ENCODE results near the gene MTFMT. TPM values are rescaled to one million over a fixed set of nuclear protein-coding genes. Genes with fewer than 3 reads are reported as not detected.
A peak's percentile ranks its signal among the peaks of the same experiment; 100 is the strongest.
"Not testable (repeated sequence)": the region's sequence is repeated elsewhere in the genome, so short reads cannot be mapped to it uniquely, and the experiment has no call there.

MTFMT gene
- total RNA-seq (ENCODE audit: unreplicated experiment) = 10.6 TPM
- long read RNA-seq, transcript MTFMT-201 (9 exons, 2,734 nt) = major isoform, 10 of 10 reads
- long read RNA-seq, partial matches to known transcripts = 0 of 10 reads
- long read RNA-seq, other reads (novel, unspliced or antisense) = 0 of 10 reads

DNA sequence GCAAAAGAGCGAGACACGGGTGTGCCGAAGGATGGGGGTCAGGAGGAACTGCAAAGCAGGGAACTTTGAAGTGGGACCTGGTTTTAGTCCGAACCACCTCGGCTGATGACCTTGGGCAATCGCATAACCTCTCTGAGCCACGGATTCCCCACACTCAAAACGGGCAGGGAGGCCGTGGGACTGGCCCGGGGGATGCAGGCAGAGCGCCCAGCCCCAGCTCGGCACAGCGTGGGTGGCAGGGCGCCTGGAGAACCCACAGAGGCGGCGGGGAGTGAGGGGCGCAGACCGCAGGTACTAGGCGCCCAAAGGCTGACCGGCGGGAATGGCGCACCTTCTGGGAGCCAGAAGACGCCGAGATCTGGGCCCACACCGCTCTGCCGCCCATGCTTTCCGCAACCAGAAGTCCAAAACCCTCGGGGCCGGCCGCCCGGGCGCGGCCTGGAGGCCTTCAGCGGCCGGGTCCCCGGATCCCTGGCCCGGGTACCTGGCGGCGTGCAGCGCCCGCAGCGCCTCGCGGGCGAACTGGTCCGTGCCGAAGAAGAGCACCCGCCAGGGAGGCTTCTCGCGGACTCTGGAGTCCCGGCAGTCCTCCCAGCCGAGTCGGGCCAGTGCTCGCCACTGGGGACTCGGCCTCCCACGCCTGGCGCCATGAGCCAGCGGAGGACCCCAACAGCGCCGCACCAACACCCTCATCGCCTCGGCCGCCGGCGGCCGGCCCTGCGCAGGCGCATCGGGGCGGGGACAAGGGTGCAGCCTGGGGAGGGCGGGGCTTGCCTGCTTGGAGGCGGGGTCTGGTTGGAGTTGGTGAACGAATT lies at the start of gene MTFMT:
Gene MTFMT (minus strand): TSS at position 719 of the 815 bp plus-strand sequence. CDS start 26 bp downstream, at position 693.
- H3K36me3 Mint-ChIP-seq (ENCODE audit: low read depth, unreplicated experiment) = peaks cover 7% of the 10 kb centered on the region
- H3K4me3 Mint-ChIP-seq (ENCODE audit: unreplicated experiment) = peak within 1 kb of the TSS; percentile 90
- peak within 1 kb of the TSS; percentile 12 for H3K27ac Mint-ChIP-seq (ENCODE audit: unreplicated experiment)
- no peaks in the 10 kb centered on the region for H3K9me3 Mint-ChIP-seq (ENCODE audit: unreplicated experiment)
- peaks cover 2% of the 10 kb centered on the region for H3K27me3 Mint-ChIP-seq (ENCODE audit: unreplicated experiment)
- peaks cover 24% of the 10 kb centered on the region for H3K4me1 Mint-ChIP-seq (ENCODE audit: unreplicated experiment)
- TF ChIP-seq, protein P1, sequence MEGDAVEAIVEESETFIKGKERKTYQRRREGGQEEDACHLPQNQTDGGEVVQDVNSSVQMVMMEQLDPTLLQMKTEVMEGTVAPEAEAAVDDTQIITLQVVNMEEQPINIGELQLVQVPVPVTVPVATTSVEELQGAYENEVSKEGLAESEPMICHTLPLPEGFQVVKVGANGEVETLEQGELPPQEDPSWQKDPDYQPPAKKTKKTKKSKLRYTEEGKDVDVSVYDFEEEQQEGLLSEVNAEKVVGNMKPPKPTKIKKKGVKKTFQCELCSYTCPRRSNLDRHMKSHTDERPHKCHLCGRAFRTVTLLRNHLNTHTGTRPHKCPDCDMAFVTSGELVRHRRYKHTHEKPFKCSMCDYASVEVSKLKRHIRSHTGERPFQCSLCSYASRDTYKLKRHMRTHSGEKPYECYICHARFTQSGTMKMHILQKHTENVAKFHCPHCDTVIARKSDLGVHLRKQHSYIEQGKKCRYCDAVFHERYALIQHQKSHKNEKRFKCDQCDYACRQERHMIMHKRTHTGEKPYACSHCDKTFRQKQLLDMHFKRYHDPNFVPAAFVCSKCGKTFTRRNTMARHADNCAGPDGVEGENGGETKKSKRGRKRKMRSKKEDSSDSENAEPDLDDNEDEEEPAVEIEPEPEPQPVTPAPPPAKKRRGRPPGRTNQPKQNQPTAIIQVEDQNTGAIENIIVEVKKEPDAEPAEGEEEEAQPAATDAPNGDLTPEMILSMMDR (IDR thresholded peaks at IDR 0.05; ENCODE audit: unreplicated experiment) = no peak
- peak; percentile 89 for DNase-seq (ENCODE audit: low spot score)

DNA sequence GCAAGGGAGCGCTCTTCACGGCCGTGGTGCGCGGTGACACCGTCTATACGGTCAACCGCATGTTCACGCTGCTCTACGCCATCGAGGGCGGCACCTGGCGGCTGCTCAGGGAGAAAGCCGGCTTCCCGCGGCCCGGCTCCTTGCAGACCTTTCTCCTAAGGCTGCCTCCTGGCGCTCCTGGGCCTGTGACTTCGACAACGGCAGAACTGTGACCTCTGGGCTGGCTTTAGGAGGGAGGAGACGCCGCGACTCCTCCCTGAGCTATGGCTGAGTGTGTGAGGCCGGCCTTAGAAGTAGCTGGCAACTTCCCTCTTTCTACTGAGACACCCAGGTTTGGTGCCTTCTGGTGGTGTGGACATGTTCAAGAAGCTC lies 48.5 kb upstream of the MTFMT start:
- peaks cover 16% of the 10 kb centered on the region for H3K4me1 Mint-ChIP-seq (ENCODE audit: unreplicated experiment)
- no peaks in the 10 kb centered on the region for H3K9me3 Mint-ChIP-seq (ENCODE audit: unreplicated experiment)
- peak overlapping the region; percentile 16 for H3K4me3 Mint-ChIP-seq (ENCODE audit: unreplicated experiment)
- peaks cover 14% of the 10 kb centered on the region for H3K27me3 Mint-ChIP-seq (ENCODE audit: unreplicated experiment)
- TF ChIP-seq, protein P1 (IDR thresholded peaks at IDR 0.05; ENCODE audit: unreplicated experiment) = no peak
- H3K27ac Mint-ChIP-seq (ENCODE audit: unreplicated experiment) = no peak overlapping the region
- DNase-seq (ENCODE audit: low spot score) = peak; percentile 74
- H3K36me3 Mint-ChIP-seq (ENCODE audit: low read depth, unreplicated experiment) = peaks cover 6% of the 10 kb centered on the region

DNA sequence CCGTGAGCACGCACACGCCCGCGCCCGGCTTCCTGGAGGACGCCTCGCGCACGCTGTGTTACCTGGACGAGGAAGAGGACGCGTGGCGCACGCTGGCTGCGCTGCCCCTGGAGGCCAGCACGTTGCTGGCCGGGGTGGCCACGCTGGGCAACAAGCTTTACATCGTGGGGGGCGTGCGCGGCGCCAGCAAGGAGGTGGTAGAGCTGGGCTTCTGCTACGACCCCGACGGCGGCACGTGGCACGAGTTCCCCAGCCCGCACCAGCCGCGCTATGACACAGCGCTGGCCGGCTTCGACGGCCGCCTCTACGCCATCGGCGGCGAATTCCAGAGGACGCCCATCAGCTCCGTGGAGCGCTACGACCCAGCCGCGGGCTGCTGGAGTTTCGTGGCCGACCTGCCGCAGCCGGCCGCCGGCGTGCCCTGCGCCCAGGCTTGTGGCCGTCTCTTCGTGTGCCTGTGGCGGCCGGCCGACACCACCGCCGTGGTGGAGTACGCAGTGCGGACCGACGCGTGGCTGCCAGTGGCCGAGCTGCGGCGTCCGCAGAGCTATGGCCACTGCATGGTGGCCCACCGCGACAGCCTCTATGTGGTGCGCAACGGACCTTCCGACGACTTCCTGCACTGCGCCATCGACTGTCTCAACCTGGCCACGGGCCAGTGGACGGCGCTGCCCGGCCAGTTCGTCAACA lies 48.0 kb upstream of the MTFMT start:
- Mint-ChIP-seq H3K4me3 (ENCODE audit: unreplicated experiment) (no peak overlapping the region), H3K4me1 (ENCODE audit: unreplicated experiment) (peaks cover 11% of the 10 kb centered on the region), H3K36me3 (ENCODE audit: low read depth, unreplicated experiment) (peaks cover 6% of the 10 kb centered on the region), H3K27ac (ENCODE audit: unreplicated experiment) (no peak overlapping the region), H3K27me3 (ENCODE audit: unreplicated experiment) (peaks cover 10% of the 10 kb centered on the region), H3K9me3 (ENCODE audit: unreplicated experiment) (no peaks in the 10 kb centered on the region)
- TF ChIP-seq, protein P1 (IDR thresholded peaks at IDR 0.05; ENCODE audit: unreplicated experiment) = no peak
- DNase-seq (ENCODE audit: low spot score) = no peak

DNA sequence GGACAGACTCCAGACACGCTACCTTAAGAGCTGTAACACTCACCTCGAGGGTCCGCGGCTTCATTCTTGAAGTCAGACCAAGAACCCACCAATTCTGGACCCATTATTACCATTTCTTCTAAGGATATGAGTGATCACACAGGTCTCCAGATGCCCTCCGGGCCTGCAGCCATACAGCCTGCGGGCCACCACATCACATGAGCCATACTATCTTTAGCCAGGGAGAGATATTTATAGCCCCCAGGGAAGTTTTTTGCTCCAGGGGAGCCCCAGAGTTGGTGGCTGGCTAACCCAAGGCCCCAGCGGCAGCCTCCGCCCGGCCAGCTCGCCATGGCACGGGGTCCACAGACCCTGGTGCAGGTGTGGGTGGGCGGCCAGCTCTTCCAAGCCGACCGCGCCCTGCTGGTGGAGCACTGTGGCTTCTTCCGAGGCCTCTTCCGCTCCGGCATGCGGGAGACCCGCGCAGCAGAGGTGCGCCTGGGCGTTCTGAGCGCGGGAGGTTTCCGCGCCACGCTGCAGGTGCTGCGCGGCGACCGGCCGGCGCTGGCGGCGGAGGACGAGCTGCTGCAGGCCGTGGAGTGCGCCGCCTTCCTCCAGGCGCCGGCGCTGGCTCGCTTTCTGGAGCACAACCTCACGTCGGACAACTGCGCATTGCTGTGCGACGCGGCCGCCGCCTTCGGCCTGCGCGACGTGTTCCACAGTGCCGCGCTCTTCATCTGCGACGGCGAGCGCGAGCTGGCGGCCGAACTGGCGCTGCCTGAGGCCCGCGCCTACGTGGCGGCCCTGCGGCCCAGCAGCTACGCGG lies 47.2 kb upstream of the MTFMT start, which contains the start of gene KBTBD13:
Gene KBTBD13 (plus strand): TSS at position 261 of the 805 bp plus-strand sequence. CDS start 70 bp downstream, at position 331.
- Mint-ChIP-seq H3K36me3 (ENCODE audit: low read depth, unreplicated experiment) (peaks cover 6% of the 10 kb centered on the region), H3K27me3 (ENCODE audit: unreplicated experiment) (peaks cover 12% of the 10 kb centered on the region), H3K4me3 (ENCODE audit: unreplicated experiment) (no peak within 1 kb of the TSS), H3K9me3 (ENCODE audit: unreplicated experiment) (no peaks in the 10 kb centered on the region), H3K4me1 (ENCODE audit: unreplicated experiment) (peaks cover 9% of the 10 kb centered on the region), H3K27ac (ENCODE audit: unreplicated experiment) (no peak within 1 kb of the TSS)
- no peak for DNase-seq (ENCODE audit: low spot score)
- TF ChIP-seq, protein P1 (IDR thresholded peaks at IDR 0.05; ENCODE audit: unreplicated experiment) = no peak

DNA sequence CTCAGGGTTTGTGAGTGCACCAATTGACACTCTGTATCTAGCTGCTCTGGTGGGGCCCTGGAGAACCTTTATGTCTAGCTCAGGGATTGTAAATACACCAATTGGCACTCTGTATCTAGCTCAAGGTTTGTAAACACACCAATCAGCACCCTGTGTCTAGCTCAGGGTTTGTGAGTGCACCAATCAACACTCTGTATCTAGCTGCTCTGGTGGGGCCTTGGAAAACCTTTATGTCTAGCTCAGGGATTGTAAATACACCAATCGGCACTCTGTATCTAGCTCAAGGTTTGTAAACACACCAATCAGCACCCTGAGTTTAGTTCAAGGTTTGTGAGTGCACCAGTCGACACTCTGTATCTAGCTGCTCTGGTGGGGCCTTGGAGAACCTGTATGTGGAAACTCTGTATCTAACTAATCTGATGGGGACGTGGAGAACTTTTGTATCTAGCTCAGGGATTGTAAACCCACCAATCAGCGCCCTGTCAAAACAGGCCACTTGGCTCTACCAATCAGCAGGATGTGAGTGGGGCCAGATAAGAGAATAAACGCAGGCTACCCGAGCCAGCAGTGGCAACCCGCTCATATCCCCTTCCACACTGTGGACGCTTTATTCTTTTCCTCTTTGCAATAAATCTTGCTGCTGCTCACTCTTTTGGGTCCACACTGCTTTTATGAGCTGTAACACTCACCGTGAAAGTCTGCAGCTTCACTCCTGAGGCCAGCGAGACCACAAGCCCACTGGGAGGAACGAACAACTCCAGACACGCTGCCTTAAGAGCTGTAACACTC lies 46.4 kb upstream of the MTFMT start:
- H3K9me3 Mint-ChIP-seq (ENCODE audit: unreplicated experiment); H3K27ac Mint-ChIP-seq (ENCODE audit: unreplicated experiment); H3K36me3 Mint-ChIP-seq (ENCODE audit: low read depth, unreplicated experiment); DNase-seq (ENCODE audit: low spot score); H3K4me1 Mint-ChIP-seq (ENCODE audit: unreplicated experiment); H3K4me3 Mint-ChIP-seq (ENCODE audit: unreplicated experiment): not testable (repeated sequence)
- peaks cover 13% of the 10 kb centered on the region for H3K27me3 Mint-ChIP-seq (ENCODE audit: unreplicated experiment)

DNA sequence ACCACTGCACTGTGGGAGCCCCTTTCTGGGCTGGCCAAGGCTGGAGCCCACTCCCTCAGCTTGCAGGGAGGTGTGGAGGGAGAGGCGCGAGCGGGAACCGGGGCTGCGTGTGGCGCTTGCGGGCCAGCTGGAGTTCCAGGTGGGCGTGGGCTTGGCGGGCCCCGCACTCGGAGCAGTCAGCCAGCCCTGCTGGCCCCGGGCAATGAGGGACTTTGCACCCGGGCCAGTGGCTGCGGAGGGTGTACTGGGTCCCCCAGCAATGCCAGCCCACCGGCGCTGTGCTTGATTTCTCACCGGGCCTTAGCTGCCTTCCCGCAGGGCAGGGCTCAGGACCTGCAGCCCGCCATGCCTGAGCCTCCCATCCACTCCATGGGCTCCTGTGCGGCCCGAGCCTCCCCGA lies 45.5 kb upstream of the MTFMT start:
- not testable (repeated sequence) for DNase-seq (ENCODE audit: low spot score); H3K4me3 Mint-ChIP-seq (ENCODE audit: unreplicated experiment); H3K4me1 Mint-ChIP-seq (ENCODE audit: unreplicated experiment); H3K27ac Mint-ChIP-seq (ENCODE audit: unreplicated experiment); H3K36me3 Mint-ChIP-seq (ENCODE audit: low read depth, unreplicated experiment); H3K9me3 Mint-ChIP-seq (ENCODE audit: unreplicated experiment)
- H3K27me3 Mint-ChIP-seq (ENCODE audit: unreplicated experiment) = peaks cover 15% of the 10 kb centered on the region

Data from endothelial cell (in vitro differentiated cells).